ENCODE measurements around the gene FGF1. TPM values are rescaled to one million over a fixed set of nuclear protein-coding genes. Genes with fewer than 3 reads are reported as not detected.

Gene FGF1
- total and polyA plus RNA-seq, 2 donors (not counting 1 experiment from before 2014, with no cell fraction given), result not detected

DNA sequence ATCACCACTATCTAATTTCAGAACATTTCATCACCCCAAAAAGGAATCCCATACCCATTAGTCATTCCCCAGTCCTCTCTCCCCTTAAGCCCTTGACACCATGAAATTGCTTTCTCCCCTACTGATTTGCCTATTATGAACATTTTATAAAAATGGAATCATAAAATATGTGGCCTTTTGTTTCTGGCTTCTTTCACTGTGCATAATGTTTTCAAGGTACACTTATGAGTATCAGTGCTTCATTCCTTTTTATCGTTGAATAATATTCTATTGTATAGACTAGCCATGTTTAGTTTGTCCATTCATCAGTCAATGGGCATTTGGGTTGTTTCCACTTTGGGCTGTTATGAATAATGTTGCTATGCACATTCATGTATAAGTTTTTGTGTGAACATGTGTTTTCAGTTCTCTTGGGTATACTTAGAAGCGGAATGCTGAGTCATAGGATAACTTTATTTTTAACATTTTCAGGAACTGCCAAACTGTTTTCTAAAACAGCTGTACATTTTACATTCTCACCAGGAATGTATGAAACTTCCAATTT is 40.4 kb upstream of the FGF1 start:
- H3K9me3 Mint-ChIP-seq (ENCODE audit: insufficient read depth), result no peaks in the 10 kb centered on the region
- no peak overlapping the region for H3K27ac ChIP-seq (ENCODE audit: low read length in 2 of 2)
- no peaks in the 10 kb centered on the region for H3K4me1 Mint-ChIP-seq
- no peak overlapping the region for H2AFZ ChIP-seq (ENCODE audit: insufficient read depth, low read depth, low read length, poor library complexity, severe bottlenecking)
- no peaks in the 10 kb centered on the region for H4K20me1 ChIP-seq (ENCODE audit: control insufficient read depth, insufficient read depth, low read length, poor library complexity, severe bottlenecking)
- no peaks in the 10 kb centered on the region for H3K36me3 ChIP-seq (replicated peaks in 1 of 2; ENCODE audit: control extremely low read depth in 1 of 2, control insufficient read depth in 1 of 2, extremely low read depth in 1 of 2, insufficient read depth in 2 of 2, low read length in 1 of 2)
- no CpG with 5 or more reads among the region's 2 CpGs for WGBS (ENCODE audit: insufficient coverage)
- ChIA-PET POLR2A (no interaction called here), CTCF (no interaction called here)
- H3K4me2 ChIP-seq (replicated peaks; ENCODE audit: low read depth, low read length, poor library complexity, severe bottlenecking), result no peak overlapping the region
- H3K27me3 Mint-ChIP-seq, result no peaks in the 10 kb centered on the region
- H3K79me2 ChIP-seq (ENCODE audit: control insufficient read depth, insufficient read depth, low read length), result no peaks in the 10 kb centered on the region
- intact Hi-C loops (cut with micrococcal nuclease), result no loop called here
- peaks cover 0 to 4% (median 0%) of the 10 kb centered on the region in 4 experiments for H3K27me3 ChIP-seq (replicated peaks in 1 of 4; ENCODE audit: control extremely low read depth in 1 of 4, control insufficient read depth in 3 of 4, insufficient read depth in 4 of 4, low read length in 3 of 4)
- no peaks in the 10 kb centered on the region for H3K4me1 ChIP-seq (ENCODE audit: control insufficient read depth in 2 of 2, insufficient read depth in 2 of 2, low read length in 2 of 2)
- no peak overlapping the region for H3K4me3 ChIP-seq (ENCODE audit: control extremely low read depth in 1 of 5, extremely low read depth in 1 of 5, insufficient read depth in 1 of 5, low read depth in 2 of 5, low read length in 4 of 5)
- no peaks in the 10 kb centered on the region for H3K9me3 ChIP-seq (ENCODE audit: control extremely low read depth in 1 of 3, control insufficient read depth in 2 of 3, insufficient read depth in 1 of 3, low read length in 2 of 3)
- DNase-seq, result no peak
- H3K27ac Mint-ChIP-seq, result no peak overlapping the region
- TF ChIP-seq EZH2 (IDR thresholded peaks at IDR 0.05; ENCODE audit: borderline replicate concordance, insufficient read depth, low read depth, low read length, poor library complexity, severe bottlenecking), result no peak
- TF ChIP-seq, protein P1, sequence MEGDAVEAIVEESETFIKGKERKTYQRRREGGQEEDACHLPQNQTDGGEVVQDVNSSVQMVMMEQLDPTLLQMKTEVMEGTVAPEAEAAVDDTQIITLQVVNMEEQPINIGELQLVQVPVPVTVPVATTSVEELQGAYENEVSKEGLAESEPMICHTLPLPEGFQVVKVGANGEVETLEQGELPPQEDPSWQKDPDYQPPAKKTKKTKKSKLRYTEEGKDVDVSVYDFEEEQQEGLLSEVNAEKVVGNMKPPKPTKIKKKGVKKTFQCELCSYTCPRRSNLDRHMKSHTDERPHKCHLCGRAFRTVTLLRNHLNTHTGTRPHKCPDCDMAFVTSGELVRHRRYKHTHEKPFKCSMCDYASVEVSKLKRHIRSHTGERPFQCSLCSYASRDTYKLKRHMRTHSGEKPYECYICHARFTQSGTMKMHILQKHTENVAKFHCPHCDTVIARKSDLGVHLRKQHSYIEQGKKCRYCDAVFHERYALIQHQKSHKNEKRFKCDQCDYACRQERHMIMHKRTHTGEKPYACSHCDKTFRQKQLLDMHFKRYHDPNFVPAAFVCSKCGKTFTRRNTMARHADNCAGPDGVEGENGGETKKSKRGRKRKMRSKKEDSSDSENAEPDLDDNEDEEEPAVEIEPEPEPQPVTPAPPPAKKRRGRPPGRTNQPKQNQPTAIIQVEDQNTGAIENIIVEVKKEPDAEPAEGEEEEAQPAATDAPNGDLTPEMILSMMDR (IDR thresholded peaks at IDR 0.05), result no peak
- ATAC-seq (ENCODE audit: low read depth), result no peak
- no peak overlapping the region for H3K9ac ChIP-seq (ENCODE audit: low read length)
- no peak overlapping the region for H3K4me3 Mint-ChIP-seq

- POLR2A ChIA-PET, result no interaction called here
- Histone ChIP-seq H3K9me3 (ENCODE audit: control extremely low read depth in 1 of 3, control insufficient read depth in 2 of 3, insufficient read depth in 1 of 3, low read length in 2 of 3) (no peaks in the 10 kb centered on the region), H4K20me1 (ENCODE audit: control insufficient read depth, insufficient read depth, low read length, poor library complexity, severe bottlenecking) (no peaks in the 10 kb centered on the region), H3K4me1 (ENCODE audit: control insufficient read depth in 2 of 2, insufficient read depth in 2 of 2, low read length in 2 of 2) (no peaks in the 10 kb centered on the region), H3K9ac (ENCODE audit: low read length) (no peak overlapping the region), H3K79me2 (ENCODE audit: control insufficient read depth, insufficient read depth, low read length) (no peaks in the 10 kb centered on the region), H3K4me2 (replicated peaks; ENCODE audit: low read depth, low read length, poor library complexity, severe bottlenecking) (no peak overlapping the region), H2AFZ (ENCODE audit: insufficient read depth, low read depth, low read length, poor library complexity, severe bottlenecking) (no peak overlapping the region), H3K4me3 (ENCODE audit: control extremely low read depth in 1 of 5, extremely low read depth in 1 of 5, insufficient read depth in 1 of 5, low read depth in 2 of 5, low read length in 4 of 5) (no peak overlapping the region), H3K27me3 (replicated peaks in 1 of 4; ENCODE audit: control extremely low read depth in 1 of 4, control insufficient read depth in 3 of 4, insufficient read depth in 4 of 4, low read length in 3 of 4) (peaks cover 0 to 4% (median 0%) of the 10 kb centered on the region in 4 experiments), H3K36me3 (replicated peaks in 1 of 2; ENCODE audit: control extremely low read depth in 1 of 2, control insufficient read depth in 1 of 2, extremely low read depth in 1 of 2, insufficient read depth in 2 of 2, low read length in 1 of 2) (no peaks in the 10 kb centered on the region), H3K27ac (ENCODE audit: low read length in 2 of 2) (no peak overlapping the region)
- CTCF ChIA-PET, result no interaction called here
- 96% methylated on average over 2 of the region's 4 CpGs for WGBS (ENCODE audit: insufficient coverage)
- Mint-ChIP-seq H3K27ac (no peak overlapping the region), H3K27me3 (peaks cover 3% of the 10 kb centered on the region), H3K9me3 (ENCODE audit: insufficient read depth) (no peaks in the 10 kb centered on the region), H3K4me3 (no peak overlapping the region), H3K4me1 (no peaks in the 10 kb centered on the region)
- no peak for TF ChIP-seq EZH2 (IDR thresholded peaks at IDR 0.05; ENCODE audit: borderline replicate concordance, insufficient read depth, low read depth, low read length, poor library complexity, severe bottlenecking)
- intact Hi-C loops (cut with micrococcal nuclease), result no loop called here
- no peak for ATAC-seq (ENCODE audit: low read depth)
- no peak for DNase-seq
Observed at GRCh38 chr5:142725231-142726187, 39.6 kb upstream of the FGF1 start.
